Central memory CD8-positive, alpha-beta T cell (primary cell): ENCODE measurements around the gene STX1A.

Source experiments
- ATAC-seq: fragments of 150-1000 bp; cut with Tn5 transposase; replicated peaks from 2 replicates; pipeline ENCODE4 v1.10.0; 2022; ENCODE audit warnings: mild to moderate bottlenecking, moderate FRiP score, moderate number of reproducible peaks; ENCODE audit not compliant: poor library complexity, severe bottlenecking; ENCODE audit errors: extremely low read depth
- DNase-seq, 2 donors: peaks; one replicate each; pipeline ENCODE4 v3.0.0; 2021; ENCODE audit warnings: low spot score in 2 of 2
- H3K27ac Mint-ChIP-seq: one replicate; pipeline ENCODE4 v1.8.0; 2022; ENCODE audit warnings: low read depth, mild to moderate bottlenecking, moderate library complexity, mixed read lengths
- H3K27me3 Mint-ChIP-seq: one replicate; pipeline ENCODE4 v1.8.0; 2022; ENCODE audit warnings: mixed read lengths
- H3K36me3 Mint-ChIP-seq: one replicate; pipeline ENCODE4 v1.8.0; 2022; ENCODE audit warnings: mild to moderate bottlenecking, moderate library complexity, mixed read lengths; ENCODE audit not compliant: insufficient read depth
- H3K4me1 Mint-ChIP-seq: one replicate; pipeline ENCODE4 v1.8.0; 2022; ENCODE audit warnings: mixed read lengths
- H3K4me3 Mint-ChIP-seq: one replicate; pipeline ENCODE4 v1.8.0; 2022; ENCODE audit warnings: mild to moderate bottlenecking, moderate library complexity, mixed read lengths
- H3K9me3 Mint-ChIP-seq: one replicate; pipeline ENCODE4 v1.8.0; 2022; ENCODE audit warnings: mixed read lengths

Gene STX1A

GRCh38 chr7:73741600-73741999 is 22.1 kb upstream of the STX1A start:
- Mint-ChIP-seq H3K27ac (no peak overlapping the region), H3K27me3 (no peaks in the 10 kb centered on the region), H3K36me3 (peaks cover 7% of the 10 kb centered on the region), H3K4me3 (no peak overlapping the region), H3K9me3 (no peaks in the 10 kb centered on the region), H3K4me1 (peaks cover 14% of the 10 kb centered on the region)
- ATAC-seq (no peak), DNase-seq (no peak)

GRCh38 chr7:73740771-73741170 is 21.3 kb upstream of the STX1A start:
- Mint-ChIP-seq H3K27me3 (no peaks in the 10 kb centered on the region), H3K4me3 (peak overlapping the region; percentile 18), H3K27ac (no peak overlapping the region), H3K36me3 (peaks cover 7% of the 10 kb centered on the region), H3K9me3 (no peaks in the 10 kb centered on the region), H3K4me1 (peaks cover 14% of the 10 kb centered on the region)
- no peak for ATAC-seq
- no peak for DNase-seq

GRCh38 chr7:73740212-73740611 is 20.7 kb upstream of the STX1A start:
- Mint-ChIP-seq H3K4me3 (peak overlapping the region; percentile 18), H3K9me3 (no peaks in the 10 kb centered on the region)

GRCh38 chr7:73739387-73739767 is 19.9 kb upstream of the STX1A start:
- DNase-seq (no peak), ATAC-seq (peak; percentile 4)
- Mint-ChIP-seq H3K9me3 (no peaks in the 10 kb centered on the region), H3K36me3 (peaks cover 11% of the 10 kb centered on the region), H3K27ac (peak overlapping the region; percentile 88), H3K4me3 (peak overlapping the region; percentile 87), H3K4me1 (peaks cover 19% of the 10 kb centered on the region), H3K27me3 (no peaks in the 10 kb centered on the region)

More at GRCh38 chr7:73740212-73740611, 20.7 kb upstream of the STX1A start:
- ATAC-seq, result no peak
- H3K27me3 Mint-ChIP-seq, result no peaks in the 10 kb centered on the region
- H3K36me3 Mint-ChIP-seq, result peaks cover 8% of the 10 kb centered on the region
- no peak for DNase-seq
- no peak overlapping the region for H3K27ac Mint-ChIP-seq
- peaks cover 14% of the 10 kb centered on the region for H3K4me1 Mint-ChIP-seq

GRCh38 chr7:73738612-73739386 is 19.3 kb upstream of the STX1A start, which contains the start of gene ABHD11:
Gene ABHD11, minus strand, starts transcription at chr7:73738802. Its CDS starts 32 bp downstream, at chr7:73738770.
- H3K4me1 Mint-ChIP-seq, result peaks cover 20% of the 10 kb centered on the region
- peak within 1 kb of the TSS; percentile 87 for H3K4me3 Mint-ChIP-seq
- peak; percentile 90 for ATAC-seq
- DNase-seq, result peak; percentile 97 to 99
- no peaks in the 10 kb centered on the region for H3K27me3 Mint-ChIP-seq
- peaks cover 11% of the 10 kb centered on the region for H3K36me3 Mint-ChIP-seq
- H3K9me3 Mint-ChIP-seq, result no peaks in the 10 kb centered on the region
- H3K27ac Mint-ChIP-seq, result peak within 1 kb of the TSS; percentile 88

- DNase-seq (peak in 1 of 2 donors; percentile 30), ATAC-seq (peak; percentile 4)
- Mint-ChIP-seq H3K27ac (no peak overlapping the region), H3K36me3 (peaks cover 11% of the 10 kb centered on the region), H3K9me3 (no peaks in the 10 kb centered on the region), H3K4me1 (peaks cover 20% of the 10 kb centered on the region), H3K4me3 (peak overlapping the region; percentile 87), H3K27me3 (no peaks in the 10 kb centered on the region)
These were observed 18.7 kb upstream of the STX1A start for GRCh38 chr7:73738220-73738611.

GRCh38 chr7:73737491-73738219 is 18.2 kb upstream of the STX1A start:
- Mint-ChIP-seq H3K4me3 (peak overlapping the region; percentile 87), H3K9me3 (no peaks in the 10 kb centered on the region)
- ATAC-seq, result no peak

GRCh38 chr7:73736885-73737284 is 17.4 kb upstream of the STX1A start:
- Mint-ChIP-seq H3K27me3 (no peaks in the 10 kb centered on the region), H3K9me3 (no peaks in the 10 kb centered on the region), H3K27ac (no peak overlapping the region), H3K36me3 (peaks cover 11% of the 10 kb centered on the region), H3K4me1 (peaks cover 20% of the 10 kb centered on the region), H3K4me3 (peak overlapping the region; percentile 87)
- no peak for DNase-seq
- ATAC-seq, result no peak

More at GRCh38 chr7:73737491-73738219, 18.2 kb upstream of the STX1A start:
- peaks cover 20% of the 10 kb centered on the region for H3K4me1 Mint-ChIP-seq
- H3K27ac Mint-ChIP-seq, result no peak overlapping the region
- no peak for DNase-seq
- no peaks in the 10 kb centered on the region for H3K27me3 Mint-ChIP-seq
- peaks cover 11% of the 10 kb centered on the region for H3K36me3 Mint-ChIP-seq

GRCh38 chr7:73735528-73735905 is 16.0 kb upstream of the STX1A start:
- Mint-ChIP-seq H3K36me3 (peaks cover 13% of the 10 kb centered on the region), H3K27me3 (no peaks in the 10 kb centered on the region), H3K27ac (no peak overlapping the region), H3K9me3 (no peaks in the 10 kb centered on the region), H3K4me1 (peaks cover 20% of the 10 kb centered on the region), H3K4me3 (no peak overlapping the region)
- no peak for DNase-seq
- no peak for ATAC-seq

- Mint-ChIP-seq H3K9me3 (no peaks in the 10 kb centered on the region), H3K27me3 (no peaks in the 10 kb centered on the region), H3K36me3 (peaks cover 13% of the 10 kb centered on the region), H3K27ac (peak overlapping the region; percentile 7), H3K4me1 (peaks cover 20% of the 10 kb centered on the region), H3K4me3 (no peak overlapping the region)
- ATAC-seq, result peak; percentile 38
- DNase-seq, result peak; percentile 61 to 68
These were observed 15.4 kb upstream of the STX1A start for GRCh38 chr7:73734619-73735527.

GRCh38 chr7:73732397-73732796 is 12.9 kb upstream of the STX1A start:
- no peak overlapping the region for H3K27ac Mint-ChIP-seq
- no peak for ATAC-seq
- peaks cover 6% of the 10 kb centered on the region for H3K36me3 Mint-ChIP-seq
- H3K27me3 Mint-ChIP-seq, result peaks cover 12% of the 10 kb centered on the region
- peaks cover 6% of the 10 kb centered on the region for H3K4me1 Mint-ChIP-seq
- DNase-seq, result no peak
- no peaks in the 10 kb centered on the region for H3K9me3 Mint-ChIP-seq
- no peak overlapping the region for H3K4me3 Mint-ChIP-seq

GRCh38 chr7:73730485-73730884 is 11.0 kb upstream of the STX1A start:
- H3K4me1 Mint-ChIP-seq, result peaks cover 6% of the 10 kb centered on the region
- H3K27me3 Mint-ChIP-seq, result peaks cover 12% of the 10 kb centered on the region
- no peaks in the 10 kb centered on the region for H3K9me3 Mint-ChIP-seq
- no peak overlapping the region for H3K4me3 Mint-ChIP-seq
- ATAC-seq (no peak), DNase-seq (no peak)
- peaks cover 4% of the 10 kb centered on the region for H3K36me3 Mint-ChIP-seq
- H3K27ac Mint-ChIP-seq, result no peak overlapping the region
